Effector memory CD4-positive, alpha-beta T cell (primary cell): Measurements from ENCODE around the gene TMEM132D.

Experiments used
- DNase-seq, 3 donors: peaks; one replicate each; pipeline ENCODE4 v3.0.0-alpha.2; 2020
- H3K27ac ChIP-seq: 2 replicates; pipeline ENCODE4 v1.7.0; 2013; ENCODE audit warnings: mild to moderate bottlenecking, low read length, moderate library complexity; ENCODE audit not compliant: insufficient read depth, poor library complexity, severe bottlenecking
- H3K27me3 ChIP-seq: replicated peaks from 2 replicates; pipeline ENCODE4 v1.7.0; 2013; ENCODE audit warnings: mild to moderate bottlenecking, low read length; ENCODE audit not compliant: insufficient read depth, control insufficient read depth, poor library complexity, severe bottlenecking
- H3K36me3 ChIP-seq: 2 replicates; pipeline ENCODE4 v1.7.0; 2013; ENCODE audit warnings: mild to moderate bottlenecking, low read length, moderate library complexity; ENCODE audit not compliant: control insufficient read depth, insufficient read depth
- H3K4me1 ChIP-seq: 2 replicates; pipeline ENCODE4 v1.7.0; 2013; ENCODE audit warnings: low read length, mild to moderate bottlenecking; ENCODE audit not compliant: control insufficient read depth, insufficient read depth, poor library complexity, severe bottlenecking
- H3K4me3 ChIP-seq: 2 replicates; pipeline ENCODE4 v1.7.0; 2013; ENCODE audit warnings: low read length, low read depth, mild to moderate bottlenecking; ENCODE audit not compliant: insufficient read depth, poor library complexity, severe bottlenecking
- H3K9me3 ChIP-seq: 2 replicates; pipeline ENCODE4 v1.7.0; 2013; ENCODE audit warnings: mild to moderate bottlenecking, low read length, moderate library complexity; ENCODE audit not compliant: control insufficient read depth

TMEM132D gene

DNA sequence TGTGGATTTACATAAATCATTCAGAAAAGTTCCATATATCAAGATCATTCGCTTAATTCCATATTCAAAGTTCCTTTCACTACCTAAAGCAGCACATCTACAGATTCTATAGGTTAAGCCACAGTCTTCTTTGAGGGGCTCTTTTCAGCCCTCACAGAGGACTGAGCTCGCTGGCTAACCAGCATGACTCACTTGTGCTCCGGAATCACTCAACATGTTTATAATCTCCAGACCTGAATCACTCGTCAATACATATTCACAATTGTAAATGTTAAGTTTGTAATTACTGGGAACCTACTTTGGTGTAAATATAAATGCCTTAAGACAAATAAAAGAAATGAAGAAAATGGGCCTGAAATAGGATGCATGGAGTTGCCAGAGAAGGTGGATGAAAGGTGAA, 315.7 kb downstream of the TMEM132D start:
- no peak overlapping the region for H3K4me3 ChIP-seq
- H3K27me3 ChIP-seq, result no peaks in the 10 kb centered on the region
- peaks cover 3% of the 10 kb centered on the region for H3K9me3 ChIP-seq
- H3K36me3 ChIP-seq, result no peaks in the 10 kb centered on the region
- H3K27ac ChIP-seq, result no peak overlapping the region
- H3K4me1 ChIP-seq, result no peaks in the 10 kb centered on the region
- no peak for DNase-seq

DNA sequence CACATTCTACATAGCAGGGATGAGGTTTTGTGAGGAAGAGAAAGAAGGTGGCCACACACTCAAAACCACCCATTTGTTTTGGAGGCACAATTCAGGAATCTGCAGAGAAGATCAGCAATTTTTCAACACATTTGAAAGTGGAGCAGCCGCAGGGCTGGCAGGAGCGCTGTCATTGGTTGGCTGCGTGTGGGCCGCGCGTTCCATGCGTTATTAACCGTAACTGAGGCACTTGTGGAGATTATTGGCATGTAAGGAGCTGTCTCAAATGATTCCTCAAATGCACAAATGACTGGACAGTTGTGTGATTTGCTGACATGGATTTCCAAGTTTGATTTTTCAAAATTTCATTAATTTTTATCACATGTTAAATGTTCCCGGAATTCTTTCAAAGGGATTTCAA, 318.5 kb downstream of the TMEM132D start:
- H3K36me3 ChIP-seq, result no peaks in the 10 kb centered on the region
- no peaks in the 10 kb centered on the region for H3K4me1 ChIP-seq
- H3K27me3 ChIP-seq, result no peaks in the 10 kb centered on the region
- peaks cover 3% of the 10 kb centered on the region for H3K9me3 ChIP-seq
- H3K27ac ChIP-seq, result no peak overlapping the region
- H3K4me3 ChIP-seq, result no peak overlapping the region
- DNase-seq, result no peak

DNA sequence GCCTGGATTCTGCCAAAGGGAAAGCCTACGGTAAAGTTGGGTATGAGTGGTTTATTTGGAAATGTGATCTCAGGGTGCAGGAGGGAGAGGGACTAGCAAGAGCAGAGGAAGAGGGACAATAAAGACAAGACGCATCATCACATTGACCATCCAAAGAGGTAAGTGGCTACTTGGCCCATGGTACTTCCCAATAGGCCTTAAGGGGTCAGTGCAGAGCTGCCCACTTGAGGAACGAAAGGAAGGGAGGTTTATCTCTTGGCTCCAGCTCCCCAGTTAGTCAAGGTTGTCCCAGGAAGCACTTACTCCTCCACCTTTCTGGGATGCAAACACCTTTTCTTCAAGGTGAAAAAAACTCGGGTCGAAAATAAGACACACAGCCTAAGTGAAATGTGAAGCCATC, 323.9 kb downstream of the TMEM132D start:
- H3K27me3 ChIP-seq, result no peaks in the 10 kb centered on the region
- no peak for DNase-seq
- no peak overlapping the region for H3K27ac ChIP-seq
- no peaks in the 10 kb centered on the region for H3K36me3 ChIP-seq
- no peaks in the 10 kb centered on the region for H3K4me1 ChIP-seq
- no peak overlapping the region for H3K4me3 ChIP-seq
- H3K9me3 ChIP-seq, result no peaks in the 10 kb centered on the region

DNA sequence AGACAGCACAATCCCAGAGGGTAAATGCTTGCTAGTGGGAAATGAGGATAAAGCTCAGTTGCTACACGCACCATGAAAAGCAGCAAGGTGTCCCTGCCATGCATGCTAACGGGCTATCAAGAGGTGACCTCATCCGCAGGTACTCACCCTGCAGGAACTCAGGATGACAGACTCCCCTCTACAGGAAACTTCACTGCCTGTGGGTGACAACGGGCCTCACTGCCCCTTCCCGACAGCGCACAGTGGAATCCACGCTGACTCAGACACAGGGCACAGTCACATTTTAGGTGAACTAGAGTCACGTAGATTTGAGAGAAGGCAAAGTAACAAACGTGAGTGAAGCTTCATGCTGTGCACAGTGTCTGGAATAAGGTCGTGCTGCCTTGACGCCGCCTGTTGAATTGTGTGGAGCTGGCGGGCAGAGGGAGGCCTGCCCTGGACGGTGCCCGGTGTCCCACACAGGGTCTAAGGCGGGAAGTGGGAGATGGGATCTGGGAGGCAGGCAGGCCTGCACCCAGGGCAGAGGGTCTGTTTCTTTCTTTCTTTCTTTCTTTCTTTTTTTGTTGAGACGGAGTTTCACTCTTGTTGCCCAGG, 331.8 kb downstream of the TMEM132D start:
- Histone ChIP-seq H3K4me3 (no peak overlapping the region), H3K27ac (no peak overlapping the region), H3K27me3 (no peaks in the 10 kb centered on the region), H3K4me1 (no peaks in the 10 kb centered on the region), H3K36me3 (no peaks in the 10 kb centered on the region), H3K9me3 (no peaks in the 10 kb centered on the region)
- no peak for DNase-seq

DNA sequence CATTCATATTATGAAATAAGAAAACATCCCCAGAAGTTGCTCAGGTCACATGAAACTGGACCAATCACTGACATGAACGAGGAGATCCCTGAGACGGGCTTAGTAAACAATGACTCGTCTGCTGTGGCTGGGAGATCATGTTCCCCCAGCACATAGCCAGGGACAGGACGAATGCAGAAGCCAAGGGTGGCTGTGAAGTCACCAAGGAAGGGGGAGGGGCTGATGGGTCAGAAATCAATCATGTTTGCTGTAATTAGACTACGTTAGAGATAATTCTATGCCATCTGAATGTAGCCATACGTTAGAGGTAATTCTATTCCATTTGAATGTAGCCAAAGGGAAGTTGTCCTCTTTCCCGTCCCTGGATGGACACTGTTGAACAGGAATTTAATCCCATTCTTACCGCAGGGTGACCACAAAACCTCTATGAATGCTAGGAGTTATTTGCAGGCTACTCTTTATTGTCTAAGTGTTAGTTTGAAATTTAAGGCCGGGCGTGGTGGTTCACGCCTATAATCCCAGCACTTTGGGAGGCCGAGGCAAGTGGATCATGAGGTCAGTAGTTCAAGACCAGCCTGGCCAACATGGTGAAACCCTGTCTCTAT, 332.9 kb downstream of the TMEM132D start:
- H3K9me3 ChIP-seq, result no peaks in the 10 kb centered on the region
- no peak for DNase-seq
- H3K27me3 ChIP-seq, result no peaks in the 10 kb centered on the region
- H3K4me1 ChIP-seq, result no peaks in the 10 kb centered on the region
- no peak overlapping the region for H3K4me3 ChIP-seq
- H3K36me3 ChIP-seq, result no peaks in the 10 kb centered on the region
- no peak overlapping the region for H3K27ac ChIP-seq

DNA sequence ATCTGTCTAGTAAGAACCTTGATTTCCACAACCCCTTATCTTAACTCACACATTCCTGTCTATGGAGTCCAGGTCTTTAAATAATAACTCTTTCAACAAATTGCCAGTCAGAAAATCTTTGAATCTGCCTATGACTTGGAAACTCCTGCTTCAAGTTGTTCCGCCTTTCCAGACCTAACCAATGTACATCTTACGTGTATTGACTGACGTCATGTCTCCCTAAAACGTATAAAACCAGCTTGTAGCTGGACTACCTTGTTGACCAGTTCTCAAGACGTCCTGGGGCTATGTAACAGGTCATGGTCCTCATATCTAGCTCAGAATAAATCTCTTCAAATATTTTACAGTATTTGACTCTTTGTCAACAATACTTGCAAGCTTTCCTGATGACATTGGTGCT, 337.0 kb downstream of the TMEM132D start:
- no peak overlapping the region for H3K27ac ChIP-seq

DNA sequence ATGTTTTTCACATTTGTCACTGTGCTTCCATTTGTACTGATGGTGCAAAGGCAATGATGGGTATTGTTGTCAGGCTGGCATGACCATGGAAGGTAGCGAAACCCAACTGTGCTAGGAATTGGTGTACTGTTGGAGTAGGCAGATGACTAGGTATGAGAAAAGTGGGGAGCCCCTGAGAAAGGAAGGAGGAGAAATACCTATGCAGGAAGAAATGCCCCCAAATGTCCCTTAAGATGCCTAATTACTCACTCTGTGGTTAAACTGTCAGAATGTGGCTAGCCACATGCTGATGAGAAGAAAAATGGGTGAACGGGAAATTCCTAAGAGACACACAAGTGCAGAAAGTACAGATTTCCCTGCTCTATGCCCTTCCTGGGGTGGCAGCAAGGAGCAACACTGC, 339.1 kb downstream of the TMEM132D start:
- no peaks in the 10 kb centered on the region for H3K36me3 ChIP-seq
- H3K9me3 ChIP-seq, result no peaks in the 10 kb centered on the region
- H3K4me3 ChIP-seq, result no peak overlapping the region
- H3K27me3 ChIP-seq, result no peaks in the 10 kb centered on the region
- H3K27ac ChIP-seq, result no peak overlapping the region
- H3K4me1 ChIP-seq, result no peaks in the 10 kb centered on the region
- DNase-seq, result no peak

More for the DNA sequence above, 337.0 kb downstream of the TMEM132D start:
- Histone ChIP-seq H3K36me3 (no peaks in the 10 kb centered on the region), H3K4me1 (no peaks in the 10 kb centered on the region), H3K4me3 (no peak overlapping the region), H3K27me3 (no peaks in the 10 kb centered on the region), H3K9me3 (no peaks in the 10 kb centered on the region)
- no peak for DNase-seq

DNA sequence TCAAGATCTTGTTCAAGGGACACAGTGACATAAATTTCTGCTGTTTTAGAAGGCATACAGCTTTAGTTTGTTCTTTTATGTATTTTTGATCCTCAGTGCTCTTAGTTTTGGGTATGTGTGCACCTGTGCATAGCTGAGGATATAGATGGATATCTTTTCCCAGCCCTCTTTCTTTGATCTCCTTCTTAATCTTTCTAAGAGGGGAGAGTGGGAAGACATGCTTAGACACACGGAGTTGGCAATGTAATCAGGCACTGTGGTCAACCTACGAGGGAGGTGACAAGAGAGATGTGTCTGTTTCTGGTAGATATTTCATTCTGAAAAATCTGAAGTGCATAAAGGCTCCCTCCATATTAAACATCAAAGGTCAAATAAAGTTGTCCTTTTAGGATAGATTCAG, 340.6 kb downstream of the TMEM132D start:
- H3K36me3 ChIP-seq, result no peaks in the 10 kb centered on the region
- H3K4me1 ChIP-seq, result no peaks in the 10 kb centered on the region
- H3K4me3 ChIP-seq, result no peak overlapping the region
- no peaks in the 10 kb centered on the region for H3K27me3 ChIP-seq
- H3K9me3 ChIP-seq, result no peaks in the 10 kb centered on the region
- DNase-seq, result no peak
- no peak overlapping the region for H3K27ac ChIP-seq

DNA sequence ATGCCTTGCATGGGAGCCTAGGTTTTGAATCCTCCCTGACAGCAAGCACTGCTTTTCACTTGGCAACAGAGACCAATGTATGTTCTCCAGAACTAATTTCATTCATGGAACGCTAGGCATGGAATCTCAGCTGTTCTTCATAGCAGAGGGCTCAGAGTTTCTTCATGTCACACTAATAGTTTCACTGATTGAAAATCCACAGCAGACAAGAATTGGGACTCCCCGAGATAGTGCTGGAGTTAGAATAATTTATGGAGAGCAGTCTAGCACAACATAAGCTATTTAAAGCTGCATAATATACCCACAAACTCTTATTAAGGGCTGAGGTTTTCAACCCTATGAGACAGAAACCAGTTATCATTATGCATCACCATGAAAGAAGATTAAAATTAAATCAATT, 342.5 kb downstream of the TMEM132D start:
- Histone ChIP-seq H3K4me3 (no peak overlapping the region), H3K4me1 (no peaks in the 10 kb centered on the region), H3K9me3 (no peaks in the 10 kb centered on the region), H3K36me3 (no peaks in the 10 kb centered on the region), H3K27me3 (no peaks in the 10 kb centered on the region), H3K27ac (no peak overlapping the region)
- DNase-seq, result no peak

DNA sequence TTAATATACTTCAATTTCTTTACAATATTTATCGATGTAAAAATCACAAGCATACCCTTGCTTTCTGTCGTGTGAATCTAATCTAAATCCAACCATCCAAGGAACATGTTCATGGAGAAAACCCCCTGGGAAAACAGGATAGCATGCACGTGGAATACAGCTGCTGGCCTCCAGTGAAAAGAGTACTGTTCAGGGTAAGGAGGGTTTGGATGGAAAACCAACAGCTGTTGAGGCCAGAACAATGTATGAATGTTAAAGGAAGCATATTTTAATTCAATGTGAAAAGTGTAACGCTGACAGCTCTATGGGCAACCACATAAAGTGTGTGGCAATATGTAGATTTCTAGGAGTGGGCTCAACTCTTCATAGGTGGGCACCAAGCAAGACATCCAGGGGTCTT, 344.0 kb downstream of the TMEM132D start:
- no peak for DNase-seq
- Histone ChIP-seq H3K36me3 (no peaks in the 10 kb centered on the region), H3K27ac (no peak overlapping the region), H3K4me3 (no peak overlapping the region), H3K4me1 (no peaks in the 10 kb centered on the region), H3K27me3 (no peaks in the 10 kb centered on the region), H3K9me3 (no peaks in the 10 kb centered on the region)
